ENCODE measurements around the gene ATAD2B.
"Not testable (repeated sequence)": the region's sequence is repeated elsewhere in the genome, so short reads cannot be mapped to it uniquely, and the experiment has no call there.

DNA sequence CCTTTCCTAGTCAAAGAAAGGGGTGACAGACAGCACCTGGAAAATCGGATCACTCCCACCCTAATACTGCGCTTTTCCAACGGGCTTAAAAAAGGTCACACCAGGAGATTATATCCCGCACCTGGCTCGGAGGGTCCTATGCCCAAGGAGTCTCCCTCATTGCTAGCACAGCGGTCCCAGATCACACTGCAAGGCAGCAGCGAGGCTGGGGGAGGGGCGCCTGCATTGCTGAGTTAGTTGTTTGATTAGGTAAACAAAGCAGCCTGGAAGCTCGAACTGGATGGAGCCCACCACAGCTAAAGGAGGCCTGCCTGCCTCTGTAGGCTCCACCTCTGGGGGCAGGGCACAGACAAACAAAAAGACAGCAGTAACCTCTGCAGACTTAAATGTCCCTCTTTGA is 190.1 kb downstream of the ATAD2B start:
- not testable (repeated sequence) for TF ChIP-seq ELF1 (IDR thresholded peaks at IDR 0.05); CHD2 (IDR thresholded peaks at IDR 0.05; ENCODE audit: low read length, partially characterized antibody); SIN3A (IDR thresholded peaks at IDR 0.05; ENCODE audit: borderline replicate concordance, low read depth, low read length); RAD21 (IDR thresholded peaks at IDR 0.05; ENCODE audit: low read length); RFX5 (IDR thresholded peaks at IDR 0.05; ENCODE audit: low read length); YY1 (IDR thresholded peaks at IDR 0.05; ENCODE audit: low read depth)
- TF ChIP-seq, protein P1, sequence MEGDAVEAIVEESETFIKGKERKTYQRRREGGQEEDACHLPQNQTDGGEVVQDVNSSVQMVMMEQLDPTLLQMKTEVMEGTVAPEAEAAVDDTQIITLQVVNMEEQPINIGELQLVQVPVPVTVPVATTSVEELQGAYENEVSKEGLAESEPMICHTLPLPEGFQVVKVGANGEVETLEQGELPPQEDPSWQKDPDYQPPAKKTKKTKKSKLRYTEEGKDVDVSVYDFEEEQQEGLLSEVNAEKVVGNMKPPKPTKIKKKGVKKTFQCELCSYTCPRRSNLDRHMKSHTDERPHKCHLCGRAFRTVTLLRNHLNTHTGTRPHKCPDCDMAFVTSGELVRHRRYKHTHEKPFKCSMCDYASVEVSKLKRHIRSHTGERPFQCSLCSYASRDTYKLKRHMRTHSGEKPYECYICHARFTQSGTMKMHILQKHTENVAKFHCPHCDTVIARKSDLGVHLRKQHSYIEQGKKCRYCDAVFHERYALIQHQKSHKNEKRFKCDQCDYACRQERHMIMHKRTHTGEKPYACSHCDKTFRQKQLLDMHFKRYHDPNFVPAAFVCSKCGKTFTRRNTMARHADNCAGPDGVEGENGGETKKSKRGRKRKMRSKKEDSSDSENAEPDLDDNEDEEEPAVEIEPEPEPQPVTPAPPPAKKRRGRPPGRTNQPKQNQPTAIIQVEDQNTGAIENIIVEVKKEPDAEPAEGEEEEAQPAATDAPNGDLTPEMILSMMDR (IDR thresholded peaks at IDR 0.05) = not testable (repeated sequence)
- TF ChIP-seq, protein P2, sequence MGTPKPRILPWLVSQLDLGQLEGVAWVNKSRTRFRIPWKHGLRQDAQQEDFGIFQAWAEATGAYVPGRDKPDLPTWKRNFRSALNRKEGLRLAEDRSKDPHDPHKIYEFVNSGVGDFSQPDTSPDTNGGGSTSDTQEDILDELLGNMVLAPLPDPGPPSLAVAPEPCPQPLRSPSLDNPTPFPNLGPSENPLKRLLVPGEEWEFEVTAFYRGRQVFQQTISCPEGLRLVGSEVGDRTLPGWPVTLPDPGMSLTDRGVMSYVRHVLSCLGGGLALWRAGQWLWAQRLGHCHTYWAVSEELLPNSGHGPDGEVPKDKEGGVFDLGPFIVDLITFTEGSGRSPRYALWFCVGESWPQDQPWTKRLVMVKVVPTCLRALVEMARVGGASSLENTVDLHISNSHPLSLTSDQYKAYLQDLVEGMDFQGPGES (IDR thresholded peaks at IDR 0.05; ENCODE audit: low read depth, low read length) = not testable (repeated sequence)
